ENCODE measurements around the gene COMMD1. TPM values are rescaled to one million over a fixed set of nuclear protein-coding genes. Genes with fewer than 3 reads are reported as not detected.

The COMMD1 gene
- total RNA-seq, 1 experiment from 2014 or later: 31.7 TPM

GRCh38 chr2:61970807-61971556 is 65.5 kb downstream of the COMMD1 start:
- Histone ChIP-seq H3K27me3 (ENCODE audit: low read length) (no peaks in the 10 kb centered on the region), H4K20me1 (ENCODE audit: low read length) (no peaks in the 10 kb centered on the region), H3K79me2 (ENCODE audit: low read length) (no peaks in the 10 kb centered on the region), H3K9me3 (ENCODE audit: low read length) (no peaks in the 10 kb centered on the region), H3F3A (ENCODE audit: low read length, unreplicated experiment) (no peaks in the 10 kb centered on the region), H2AFZ (ENCODE audit: low read length) (no peak overlapping the region), H3K4me2 (ENCODE audit: low read length) (no peak overlapping the region), H3K27ac (ENCODE audit: low read length) (no peak overlapping the region), H3K36me3 (ENCODE audit: low read depth, low read length) (no peaks in the 10 kb centered on the region), H3K9me2 (replicated peaks; ENCODE audit: low read length) (no peaks in the 10 kb centered on the region), H3K4me3 (ENCODE audit: low read length) (no peak overlapping the region), H3K9ac (ENCODE audit: low read length) (no peak overlapping the region), H3K4me1 (ENCODE audit: insufficient read depth, low read length) (no peaks in the 10 kb centered on the region)
- TF ChIP-seq EZH2phosphoT487 (IDR thresholded peaks at IDR 0.05; ENCODE audit: borderline replicate concordance, low read length): no peak
- peak; percentile 15; the same call in 1 of the 2 replicates for TF ChIP-seq CTCF (conservative IDR thresholded peaks at IDR 0.05; ENCODE audit: low read depth, low read length)
- no TSS peak for BruUV-seq (replicated peaks)
- intact Hi-C loops (cut with micrococcal nuclease): no loop called here
- ChIA-PET CTCF (no interaction called here), POLR2A (ENCODE audit: unreplicated experiment) (no interaction called here)
- no peak for DNase-seq
- ATAC-seq: no peak

- no peaks in the 10 kb centered on the region for H3K4me1 ChIP-seq (ENCODE audit: insufficient read depth, low read length)
- no peaks in the 10 kb centered on the region for H3K27me3 ChIP-seq (ENCODE audit: low read length)
- no peaks in the 10 kb centered on the region for H3K79me2 ChIP-seq (ENCODE audit: low read length)
- TF ChIP-seq EZH2 (IDR thresholded peaks at IDR 0.05; ENCODE audit: low read length, unreplicated experiment) (no peak), EZH2phosphoT487 (IDR thresholded peaks at IDR 0.05; ENCODE audit: borderline replicate concordance, low read length) (no peak), CTCF (conservative IDR thresholded peaks at IDR 0.05; ENCODE audit: low read depth, low read length) (no peak)
- H2AFZ ChIP-seq (ENCODE audit: low read length): no peak overlapping the region
- intact Hi-C loops (cut with micrococcal nuclease): no loop called here
- no peaks in the 10 kb centered on the region for H3K9me2 ChIP-seq (replicated peaks; ENCODE audit: low read length)
- 0 out of 2 replicates have a peak, but pooled peaks cover 3% of the 10 kb centered on the region for H3K36me3 ChIP-seq (ENCODE audit: low read depth, low read length)
- ChIA-PET CTCF (no interaction called here), POLR2A (ENCODE audit: unreplicated experiment) (no interaction called here)
- no peak for ATAC-seq
- peaks cover 7% of the 10 kb centered on the region; the same call in 1 of the 2 replicates for H3K9me3 ChIP-seq (ENCODE audit: low read length)
- no peak overlapping the region for H3K4me2 ChIP-seq (ENCODE audit: low read length)
- no peak overlapping the region for H3K27ac ChIP-seq (ENCODE audit: low read length)
- H3K4me3 ChIP-seq (ENCODE audit: low read length): no peak overlapping the region
- H3K9ac ChIP-seq (ENCODE audit: low read length): no peak overlapping the region
- no peak for DNase-seq
- no TSS peak for BruUV-seq (replicated peaks)
- H4K20me1 ChIP-seq (ENCODE audit: low read length): no peaks in the 10 kb centered on the region
- H3F3A ChIP-seq (ENCODE audit: low read length, unreplicated experiment): no peaks in the 10 kb centered on the region
These were observed 73.0 kb downstream of the COMMD1 start for GRCh38 chr2:61978522-61978921.

DNA sequence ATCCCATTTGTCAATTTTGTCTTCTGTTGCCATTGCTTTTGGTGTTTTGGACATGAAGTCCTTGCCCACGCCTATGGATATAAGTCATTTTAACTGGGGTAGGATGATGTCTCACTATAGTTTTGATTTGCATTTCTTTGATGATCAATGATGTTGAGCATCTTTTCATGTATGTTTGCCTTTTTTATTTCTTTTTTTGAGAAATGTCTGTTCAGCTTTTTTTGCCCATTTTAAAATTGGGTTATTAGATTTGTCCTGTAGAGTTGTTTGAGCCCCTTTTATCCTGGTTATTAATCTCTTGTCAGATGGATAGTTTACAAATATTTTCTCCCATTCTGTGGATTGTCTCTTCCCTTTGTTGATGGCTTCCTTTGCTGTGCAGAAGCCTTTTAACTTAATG is 75.3 kb downstream of the COMMD1 start:
- no peaks in the 10 kb centered on the region for H3K27me3 ChIP-seq (ENCODE audit: low read length)
- no peak overlapping the region for H3K27ac ChIP-seq (ENCODE audit: low read length)
- intact Hi-C loops (cut with micrococcal nuclease): no loop called here
- POLR2A ChIA-PET (ENCODE audit: unreplicated experiment): no interaction called here
- H2AFZ ChIP-seq (ENCODE audit: low read length): no peak overlapping the region
- no peaks in the 10 kb centered on the region for H4K20me1 ChIP-seq (ENCODE audit: low read length)
- no peaks in the 10 kb centered on the region for H3F3A ChIP-seq (ENCODE audit: low read length, unreplicated experiment)
- DNase-seq (no peak), ATAC-seq (no peak)
- peaks cover 7% of the 10 kb centered on the region; the same call in 1 of the 2 replicates for H3K9me3 ChIP-seq (ENCODE audit: low read length)
- H3K4me3 ChIP-seq (ENCODE audit: low read length): no peak overlapping the region
- no peak for TF ChIP-seq EZH2 (IDR thresholded peaks at IDR 0.05; ENCODE audit: low read length, unreplicated experiment)
- no peak for TF ChIP-seq EZH2phosphoT487 (IDR thresholded peaks at IDR 0.05; ENCODE audit: borderline replicate concordance, low read length)
- no peak for TF ChIP-seq CTCF (conservative IDR thresholded peaks at IDR 0.05; ENCODE audit: low read depth, low read length)
- no peaks in the 10 kb centered on the region for H3K9me2 ChIP-seq (replicated peaks; ENCODE audit: low read length)
- H3K79me2 ChIP-seq (ENCODE audit: low read length): no peaks in the 10 kb centered on the region
- no TSS peak for BruUV-seq (replicated peaks)
- no peak overlapping the region for H3K4me2 ChIP-seq (ENCODE audit: low read length)
- CTCF ChIA-PET: no interaction called here
- 0 out of 2 replicates have a peak, but pooled peaks cover 3% of the 10 kb centered on the region for H3K36me3 ChIP-seq (ENCODE audit: low read depth, low read length)
- H3K4me1 ChIP-seq (ENCODE audit: insufficient read depth, low read length): no peaks in the 10 kb centered on the region
- H3K9ac ChIP-seq (ENCODE audit: low read length): no peak overlapping the region

Measured in PC-3 (cell line).